Smooth muscle cell (in vitro differentiated cells): ENCODE measurements around the gene PRR9. TPM values are rescaled to one million over a fixed set of nuclear protein-coding genes. Genes with fewer than 3 reads are reported as not detected.
"Not testable (repeated sequence)": the region's sequence is repeated elsewhere in the genome, so short reads cannot be mapped to it uniquely, and the experiment has no call there.

Experiments
- DNase-seq: peaks from one replicate; lab custom pipeline; 2025; ENCODE audit not compliant: unreplicated experiment; lab: John Stamatoyannopoulos, UW
- H2AFZ ChIP-seq: fragments of 200-600 bp; sonication (generic); 2 replicates; pipeline ENCODE4 v1.6.0; 2016; ENCODE audit warnings: antibody characterized with exemption, low read depth, mild to moderate bottlenecking
- H3F3A ChIP-seq: fragments of 200-600 bp; sonication (generic); 2 replicates; pipeline ENCODE4 v1.6.0; 2017; ENCODE audit warnings: antibody characterized with exemption, low read depth
- H3K27ac ChIP-seq: fragments of 200-600 bp; sonication (generic); 2 replicates; pipeline ENCODE4 v1.5.1; 2016; ENCODE audit warnings: low read depth, mild to moderate bottlenecking
- H3K27me3 ChIP-seq: fragments of 200-600 bp; sonication (generic); 2 replicates; pipeline ENCODE4 v1.6.1; 2016; ENCODE audit warnings: low read depth, mild to moderate bottlenecking
- H3K36me3 ChIP-seq: fragments of 200-600 bp; sonication (generic); 2 replicates; pipeline ENCODE4 v1.5.1; 2016; ENCODE audit warnings: low read depth
- H3K4me1 ChIP-seq: fragments of 200-600 bp; sonication (generic); 2 replicates; pipeline ENCODE4 v1.5.1; 2016; ENCODE audit warnings: low read depth
- H3K4me2 ChIP-seq: fragments of 200-600 bp; sonication (generic); 2 replicates; pipeline ENCODE4 v1.6.0; 2016; ENCODE audit warnings: mild to moderate bottlenecking
- H3K4me3 ChIP-seq: fragments of 200-600 bp; sonication (generic); 2 replicates; pipeline ENCODE4 v1.5.1; 2016; ENCODE audit warnings: mild to moderate bottlenecking
- H3K79me2 ChIP-seq: fragments of 200-600 bp; sonication (generic); 2 replicates; pipeline ENCODE4 v1.6.0; 2016; ENCODE audit warnings: low read depth, mild to moderate bottlenecking
- H3K9ac ChIP-seq: fragments of 200-600 bp; sonication (generic); 2 replicates; pipeline ENCODE4 v1.6.0; 2016; ENCODE audit warnings: low read depth
- H3K9me3 ChIP-seq: fragments of 200-600 bp; sonication (generic); replicated peaks from 2 replicates; pipeline ENCODE4 v1.5.1; 2016; ENCODE audit warnings: low read depth
- H4K20me1 ChIP-seq: fragments of 200-600 bp; sonication (generic); 2 replicates; pipeline ENCODE4 v1.6.0; 2016; ENCODE audit warnings: low read depth
- CTCF ChIP-seq: fragments of 200-600 bp; sonication (generic); IDR thresholded peaks from 2 replicates; pipeline ENCODE4 v1.5.1; 2017; ENCODE audit warnings: borderline replicate concordance, mild to moderate bottlenecking, antibody characterized with exemption; ENCODE audit not compliant: insufficient read depth, poor library complexity, severe bottlenecking
- WGBS: methylation state at CpG from one replicate; pipeline ENCODE4 v1.1.7; 2016; ENCODE audit warnings: low lambda C conversion rate; 5-methylcytosine and 5-hydroxymethylcytosine counted together
- polyA plus RNA-seq: library from polyadenylated mRNA; unstranded; fragments of >200 nt; fragmentation: Nextera tagmentation; extraction: Ambion mirVana; gene quantifications from 2 replicates; pipeline ENCODE4 v1.2.1, GENCODE V29; 2016
- total RNA-seq: library from RNA; depleted of rRNA; stranded (reverse); fragments of >200 nt; gene quantifications from 2 replicates; pipeline ENCODE4 v1.2.3, GENCODE V29; 2014

The PRR9 gene
- total and polyA plus RNA-seq, 2 experiments from 2014 or later: 3.0 to 9.0 TPM

GRCh38 chr1:153227810-153228209 lies 10.4 kb downstream of the PRR9 start:
- Histone ChIP-seq H3K27me3 (no peaks in the 10 kb centered on the region), H3K4me3 (no peak overlapping the region), H3K27ac (no peak overlapping the region), H3K9ac (no peak overlapping the region), H2AFZ (no peak overlapping the region), H3K9me3 (no peaks in the 10 kb centered on the region), H3K4me2 (no peak overlapping the region), H3K4me1 (no peaks in the 10 kb centered on the region), H3K36me3 (no peaks in the 10 kb centered on the region), H4K20me1 (no peaks in the 10 kb centered on the region), H3F3A (no peaks in the 10 kb centered on the region), H3K79me2 (no peaks in the 10 kb centered on the region)
- no peak for DNase-seq
- WGBS: 66% methylated on average over 2 of the region's 2 CpGs
- TF ChIP-seq CTCF: no peak

- H2AFZ ChIP-seq: no peak overlapping the region
- H3K27me3 ChIP-seq: no peaks in the 10 kb centered on the region
- H3K36me3 ChIP-seq: no peaks in the 10 kb centered on the region
- no peak overlapping the region for H3K4me2 ChIP-seq
- H3F3A ChIP-seq: no peaks in the 10 kb centered on the region
- no peaks in the 10 kb centered on the region for H3K4me1 ChIP-seq
- no peak for DNase-seq
- H4K20me1 ChIP-seq: no peaks in the 10 kb centered on the region
- no peak overlapping the region for H3K4me3 ChIP-seq
- 84% methylated on average over 1 of the region's 1 CpG for WGBS
- no peak for TF ChIP-seq CTCF
- no peaks in the 10 kb centered on the region for H3K79me2 ChIP-seq
- H3K9me3 ChIP-seq: no peaks in the 10 kb centered on the region
- H3K27ac ChIP-seq: no peak overlapping the region
- H3K9ac ChIP-seq: no peak overlapping the region
Measured at GRCh38 chr1:153228491-153228890, 11.1 kb downstream of the PRR9 start.

GRCh38 chr1:153229076-153229829 lies 11.9 kb downstream of the PRR9 start:
- not testable (repeated sequence) for H4K20me1 ChIP-seq, H3K4me1 ChIP-seq, H3F3A ChIP-seq, H2AFZ ChIP-seq, H3K79me2 ChIP-seq, H3K4me2 ChIP-seq, H3K9me3 ChIP-seq, H3K36me3 ChIP-seq, H3K4me3 ChIP-seq, H3K9ac ChIP-seq, H3K27ac ChIP-seq, DNase-seq, H3K27me3 ChIP-seq
- peak; percentile 14 for TF ChIP-seq CTCF
- WGBS: 48% methylated on average over 12 of the region's 12 CpGs

- no peak overlapping the region for H2AFZ ChIP-seq
Measured at GRCh38 chr1:153231363-153231762, 14.0 kb downstream of the PRR9 start.

More at GRCh38 chr1:153231363-153231762, 14.0 kb downstream of the PRR9 start:
- WGBS: 61% methylated on average over 4 of the region's 4 CpGs
- Histone ChIP-seq H3K27me3 (no peaks in the 10 kb centered on the region), H3K9ac (no peak overlapping the region), H3K9me3 (no peaks in the 10 kb centered on the region), H3K4me2 (no peak overlapping the region), H3K36me3 (no peaks in the 10 kb centered on the region), H3K79me2 (no peaks in the 10 kb centered on the region), H3K4me3 (no peak overlapping the region), H3K4me1 (no peaks in the 10 kb centered on the region), H4K20me1 (no peaks in the 10 kb centered on the region), H3K27ac (no peak overlapping the region), H3F3A (no peaks in the 10 kb centered on the region)
- no peak for TF ChIP-seq CTCF
- no peak for DNase-seq
